Pulmonary artery endothelial cell (primary cell): ENCODE measurements around the gene LCLAT1. TPM values are rescaled to one million over a fixed set of nuclear protein-coding genes. Genes with fewer than 3 reads are reported as not detected.

Source experiments
- DNase-seq: peaks from one replicate; pipeline ENCODE4 v3.0.0-alpha.2; 2011; ENCODE audit warnings: low read depth, low spot score
- total RNA-seq: library from RNA; depleted of rRNA; stranded (reverse); fragments of >200 nt; gene quantifications from 2 replicates; pipeline ENCODE4 v1.2.3, GENCODE V29; 2014

The LCLAT1 gene
- total RNA-seq, 1 donor from 2014 or later, result 8.6 TPM

- DNase-seq, result no peak
These were observed 67.2 kb downstream of the LCLAT1 start for GRCh38 chr2:30514134-30514847.

GRCh38 chr2:30514848-30515435 lies 67.9 kb downstream of the LCLAT1 start:
- no peak for DNase-seq

- DNase-seq, result no peak
These were observed 69.1 kb downstream of the LCLAT1 start for GRCh38 chr2:30516166-30516565.

DNA sequence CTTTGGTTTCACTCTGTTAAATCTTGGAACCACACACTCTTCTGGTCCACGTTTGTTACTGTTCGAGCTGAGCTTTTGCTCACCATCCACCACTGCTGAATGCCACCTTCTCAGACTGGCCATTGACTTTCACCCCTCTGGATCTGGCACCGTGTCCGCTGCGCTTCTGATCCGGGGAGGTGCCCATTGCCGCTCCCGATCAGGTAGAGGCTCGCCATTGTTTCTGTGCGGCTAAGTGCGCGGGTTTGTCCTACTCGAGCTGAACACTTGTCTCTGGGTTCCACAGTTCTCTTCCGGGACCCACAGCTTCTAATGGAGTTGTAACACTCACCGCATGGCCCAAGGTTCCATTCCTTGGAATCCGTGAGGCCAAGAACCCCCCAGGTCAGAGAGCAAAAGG lies 72.8 kb downstream of the LCLAT1 start:
- no peak for DNase-seq

GRCh38 chr2:30522421-30522820 lies 75.4 kb downstream of the LCLAT1 start:
- DNase-seq, result no peak

DNA sequence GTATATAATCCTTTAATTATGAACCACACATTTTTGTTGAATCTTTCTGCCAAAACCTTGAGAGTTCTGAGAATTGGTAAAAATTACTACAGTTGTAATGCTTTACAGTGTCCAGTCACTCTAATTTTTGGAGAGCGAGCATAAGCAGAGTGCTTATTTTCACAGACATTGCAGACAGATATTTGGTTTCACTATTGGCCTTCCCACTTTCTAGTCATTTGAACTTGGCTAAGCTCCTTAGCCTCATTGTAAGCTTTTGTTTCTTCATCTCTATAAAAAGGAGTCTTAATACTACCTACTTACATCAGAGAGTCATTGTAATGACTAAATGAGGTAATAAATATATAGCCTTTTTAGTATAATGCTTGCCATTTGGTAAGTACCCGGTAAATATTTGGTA lies 80.4 kb downstream of the LCLAT1 start:
- DNase-seq, result no peak

- no peak for DNase-seq
These were observed 80.8 kb downstream of the LCLAT1 start for GRCh38 chr2:30527859-30528258.

DNA sequence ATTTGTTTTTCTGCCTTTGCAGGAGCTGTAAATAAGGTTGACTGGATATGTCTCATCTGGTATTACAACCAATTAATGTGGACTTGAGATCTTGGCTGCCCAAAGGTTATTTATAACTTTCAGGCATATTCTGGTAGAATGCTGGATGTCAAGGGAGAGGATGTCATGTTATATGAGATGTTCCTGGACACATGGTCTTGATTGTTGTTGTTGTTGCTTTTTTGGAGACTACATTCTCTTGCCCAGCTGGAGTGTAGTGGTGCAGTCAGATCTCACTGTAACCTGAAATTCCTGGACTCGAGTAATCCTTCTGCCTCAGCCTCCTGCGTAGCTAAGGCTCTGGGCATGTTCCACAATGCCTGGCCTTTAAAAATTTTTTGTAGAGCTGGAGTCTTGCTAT lies 83.3 kb downstream of the LCLAT1 start:
- no peak for DNase-seq

GRCh38 chr2:30541680-30542079 lies 94.6 kb downstream of the LCLAT1 start:
- no peak for DNase-seq

GRCh38 chr2:30545875-30546274 lies 98.8 kb downstream of the LCLAT1 start:
- no peak for DNase-seq

DNA sequence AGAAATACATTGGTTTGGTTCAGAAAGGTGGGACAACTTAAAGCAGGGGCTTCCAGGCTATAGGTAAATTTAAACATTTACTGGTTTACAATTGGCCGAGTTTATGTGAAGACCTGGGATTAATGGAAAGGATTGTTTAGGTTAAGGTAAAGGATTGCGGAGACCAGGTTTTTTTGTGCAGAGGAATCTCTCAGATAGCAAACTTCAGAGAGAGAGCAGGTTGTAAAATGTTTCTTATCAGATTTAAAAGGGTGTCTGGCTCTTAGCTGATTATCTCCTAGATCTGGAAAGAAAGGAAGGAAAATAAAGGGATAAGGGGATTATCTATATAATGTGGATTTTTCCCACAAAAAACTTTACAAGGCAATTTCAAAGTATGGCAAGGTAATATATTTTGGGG lies 101.3 kb downstream of the LCLAT1 start:
- DNase-seq, result no peak

DNA sequence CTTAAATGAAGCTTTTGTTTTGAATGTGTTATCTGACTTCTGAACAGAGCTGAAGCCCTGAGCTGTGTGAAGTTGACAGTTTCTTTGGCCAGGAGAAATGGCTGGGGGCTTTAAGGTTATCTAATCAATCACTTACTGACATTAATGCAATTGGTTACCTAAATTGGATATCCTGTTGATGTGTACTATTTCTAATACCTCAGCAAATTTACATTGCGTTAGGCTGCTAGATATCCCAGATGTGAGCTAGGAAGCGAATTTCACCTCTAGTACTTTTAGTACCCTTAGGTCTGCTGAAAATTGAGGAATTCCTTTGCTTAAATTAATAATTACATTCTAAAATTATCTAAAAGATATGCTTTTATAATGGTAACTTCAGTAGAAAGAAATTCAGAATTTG lies 102.0 kb downstream of the LCLAT1 start:
- no peak for DNase-seq

- DNase-seq, result no peak
These were observed 112.7 kb downstream of the LCLAT1 start for GRCh38 chr2:30559544-30560275.

GRCh38 chr2:30561349-30561748 lies 114.3 kb downstream of the LCLAT1 start:
- DNase-seq, result no peak

GRCh38 chr2:30565851-30566358 lies 118.9 kb downstream of the LCLAT1 start:
- DNase-seq, result no peak

DNA sequence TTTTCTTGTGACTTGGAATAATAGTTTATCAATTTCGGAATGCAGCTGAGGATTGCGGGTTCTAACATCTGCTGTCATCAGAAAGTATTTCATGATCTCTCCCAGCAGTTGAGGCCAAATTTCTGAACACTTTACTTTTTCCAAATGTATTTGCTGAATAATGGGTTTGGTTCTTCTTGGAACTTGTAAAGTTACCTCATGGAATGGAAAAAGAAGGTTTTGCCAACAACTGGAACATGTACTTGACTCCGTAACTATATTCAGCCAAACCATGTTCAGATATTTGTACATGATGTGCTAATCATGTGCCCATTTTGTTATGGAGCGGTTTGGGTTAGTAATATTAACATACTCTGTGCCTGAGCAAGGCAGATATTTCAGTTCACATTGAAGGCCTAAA lies 119.6 kb downstream of the LCLAT1 start:
- no peak for DNase-seq

GRCh38 chr2:30567317-30567716 lies 120.3 kb downstream of the LCLAT1 start:
- DNase-seq, result no peak

DNA sequence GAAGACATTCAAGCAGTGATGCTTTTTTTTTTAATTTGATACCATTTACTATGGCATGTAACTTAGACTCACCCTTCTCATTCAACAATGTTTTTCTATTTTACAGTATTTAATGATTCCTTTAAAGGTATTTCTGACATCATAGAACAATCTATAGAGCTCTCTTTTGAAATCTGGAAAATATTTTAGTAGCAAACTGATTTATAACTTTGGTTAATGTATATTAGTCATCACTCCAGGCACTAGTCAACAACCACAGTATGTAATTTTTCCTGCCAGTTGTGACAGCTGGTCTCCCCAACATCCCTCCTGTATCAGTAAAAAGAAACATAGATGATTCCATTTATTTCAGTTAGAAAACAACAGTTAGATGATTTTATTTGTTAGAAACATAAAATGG lies 122.9 kb downstream of the LCLAT1 start:
- no peak for DNase-seq

- DNase-seq, result no peak
These were observed 130.1 kb downstream of the LCLAT1 start for GRCh38 chr2:30577151-30577550.

DNA sequence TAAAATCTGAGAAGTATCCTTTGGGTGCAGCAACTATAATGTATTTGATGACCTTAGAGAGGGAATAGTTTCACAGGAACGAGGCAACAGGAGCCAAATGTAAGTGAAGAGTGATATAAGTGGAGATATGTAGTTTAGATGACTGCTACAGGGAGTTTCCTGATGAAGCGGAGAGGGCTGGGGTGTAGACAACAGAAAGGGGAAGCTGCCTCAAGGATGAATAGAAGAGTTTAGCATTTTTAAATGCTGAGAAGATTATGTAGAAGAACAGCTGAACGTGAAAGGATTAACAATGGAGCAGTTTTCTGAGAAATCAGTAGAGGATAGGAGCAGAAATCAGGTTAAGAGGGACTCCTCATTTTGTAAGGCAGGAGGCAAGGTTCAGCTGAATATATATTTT lies 133.3 kb downstream of the LCLAT1 start:
- DNase-seq, result no peak

- DNase-seq, result no peak
These were observed 135.5 kb downstream of the LCLAT1 start for GRCh38 chr2:30582521-30582920.

DNA sequence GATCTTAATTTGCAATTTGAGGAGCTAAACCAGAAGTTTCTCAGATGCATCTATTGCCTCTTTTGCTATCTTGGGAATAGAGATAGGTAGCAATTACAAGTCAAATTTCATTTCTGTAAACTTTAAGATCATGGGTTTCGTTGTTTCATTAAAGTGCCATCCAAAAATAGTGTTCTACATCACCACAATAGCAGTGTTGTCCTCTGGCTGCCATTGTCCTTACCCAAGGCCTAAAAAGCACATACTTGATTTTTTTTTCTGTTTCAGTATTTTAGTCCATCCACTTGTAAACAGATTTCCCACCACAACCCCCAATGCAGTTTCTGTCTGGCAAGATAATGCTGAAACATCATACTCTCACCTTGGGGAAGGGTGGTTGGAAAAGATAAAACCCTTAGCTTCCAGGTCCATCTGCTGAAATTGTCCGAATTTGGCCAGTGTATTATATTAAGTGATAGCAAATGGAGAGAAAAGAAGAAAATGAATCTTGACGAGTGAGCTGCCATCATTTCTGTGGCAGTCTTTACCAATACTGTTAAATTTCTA lies 136.2 kb downstream of the LCLAT1 start:
- no peak for DNase-seq
